OCI-LY7 (cell line): ENCODE results near the gene IL18RAP. TPM values are rescaled to one million over a fixed set of nuclear protein-coding genes. Genes with fewer than 3 reads are reported as not detected.

Experiments used
- BruUV-seq: library from RNA; stranded (reverse); fragments of 400-500 nt; replicated peaks from 2 replicates; lab custom pipeline; 2021; lab: Mats Ljungman, UMichigan
- CTCF ChIA-PET: fragments of 300-600 bp; sonication (Branson Sonifier 250); formaldehyde crosslinking; loops from one replicate; lab custom pipeline; 2022; ENCODE audit warnings: antibody characterized with exemption; ENCODE audit not compliant: unreplicated experiment; lab: Charles Lee
- POLR2A ChIA-PET: fragments of 300-600 bp; sonication (Branson Sonifier 250); formaldehyde crosslinking; loops from one replicate; lab custom pipeline; 2022; ENCODE audit warnings: antibody characterized with exemption; lab: Charles Lee
- DNase-seq: peaks from one replicate; pipeline ENCODE4 v3.0.0-alpha.2; 2015; ENCODE audit warnings: low spot score
- H2AFZ ChIP-seq: fragments of 200-600 bp; sonication (generic), shearing (Covaris generic); 2 replicates; pipeline ENCODE4 v1.6.1; 2014; ENCODE audit warnings: mild to moderate bottlenecking, antibody characterized with exemption, low read length, moderate library complexity
- H3K27ac ChIP-seq: fragments of 200-600 bp; sonication (generic); 2 replicates; pipeline ENCODE4 v1.5.1; 2014; ENCODE audit warnings: mixed run types, low read depth, mild to moderate bottlenecking, moderate library complexity, low read length, inconsistent platforms; ENCODE audit not compliant: poor library complexity, severe bottlenecking
- H3K36me3 ChIP-seq: fragments of 200-600 bp; sonication (generic); 2 replicates; pipeline ENCODE4 v1.6.1; 2014; ENCODE audit warnings: mild to moderate bottlenecking, antibody characterized with exemption, low read length, moderate library complexity, mixed read lengths; ENCODE audit not compliant: insufficient read depth
- H3K4me1 ChIP-seq: fragments of 200-600 bp; sonication (generic); 2 replicates; pipeline ENCODE4 v1.5.1; 2014; ENCODE audit warnings: mild to moderate bottlenecking, low read length; ENCODE audit not compliant: insufficient read depth, poor library complexity, severe bottlenecking
- H3K4me2 ChIP-seq: fragments of 200-600 bp; sonication (generic); 2 replicates; pipeline ENCODE4 v1.6.1; 2014; ENCODE audit warnings: mild to moderate bottlenecking, low read length
- H3K4me3 ChIP-seq: fragments of 200-600 bp; sonication (generic); 2 replicates; pipeline ENCODE4 v1.5.1; 2014; ENCODE audit warnings: mild to moderate bottlenecking, low read depth, low read length; ENCODE audit not compliant: poor library complexity, severe bottlenecking
- H3K79me2 ChIP-seq: fragments of 200-600 bp; sonication (generic); 2 replicates; pipeline ENCODE4 v1.6.1; 2016; ENCODE audit warnings: low read depth, mild to moderate bottlenecking, low read length, moderate library complexity, mixed read lengths; ENCODE audit not compliant: insufficient read depth
- H3K9me2 ChIP-seq: fragments of 200-600 bp; sonication (generic); 2 replicates; pipeline ENCODE4 v1.6.1; 2016; ENCODE audit warnings: mild to moderate bottlenecking, low read length, mixed read lengths; ENCODE audit not compliant: insufficient read depth
- H3K9me3 ChIP-seq: fragments of 200-600 bp; sonication (generic); 2 replicates; pipeline ENCODE4 v1.6.1; 2014; ENCODE audit warnings: mild to moderate bottlenecking, mixed run types, low read length, mixed read lengths
- H4K20me1 ChIP-seq: fragments of 200-600 bp; sonication (generic); 2 replicates; pipeline ENCODE4 v1.6.1; 2014; ENCODE audit warnings: mild to moderate bottlenecking, antibody characterized with exemption, low read length, moderate library complexity, mixed read lengths; ENCODE audit not compliant: insufficient read depth
- CTCF ChIP-seq: fragments of 200-600 bp; sonication (generic); conservative IDR thresholded peaks from 2 replicates; pipeline ENCODE4 v1.5.1; 2014; ENCODE audit warnings: mild to moderate bottlenecking, antibody characterized with exemption, low read length, moderate library complexity, mixed read lengths
- EZH2phosphoT487 ChIP-seq: fragments of 200-600 bp; sonication (generic); IDR thresholded peaks from 2 replicates; pipeline ENCODE4 v1.6.1; 2018; ENCODE audit warnings: low read depth, borderline replicate concordance, mild to moderate bottlenecking, mixed run types, antibody characterized with exemption, low read length, moderate library complexity, mixed read lengths
- intact Hi-C: fragments of 100-400 bp; cut with micrococcal nuclease; formaldehyde crosslinking; loops from one replicate; pipeline ENCODE4 v1.10.0; 2022; ENCODE audit not compliant: unreplicated experiment
- total RNA-seq, 2 experiments: library from RNA; depleted of rRNA in 1 of 2; stranded (reverse); fragments of >200 nt in 1 of 2; shearing (Covaris generic) in 1 of 2; gene quantifications; 2 replicates each; pipeline ENCODE4 v1.2.3, GENCODE V29; 2014 to 2022

The IL18RAP gene
- total RNA-seq, 2 experiments from 2014 or later: not detected

- Histone ChIP-seq H3K4me1 (no peaks in the 10 kb centered on the region), H3K79me2 (no peaks in the 10 kb centered on the region), H3K9me3 (no peaks in the 10 kb centered on the region), H3K27ac (no peak overlapping the region), H3K4me2 (no peak overlapping the region), H3K4me3 (no peak overlapping the region), H2AFZ (no peak overlapping the region), H3K9me2 (no peaks in the 10 kb centered on the region), H3K36me3 (no peaks in the 10 kb centered on the region), H4K20me1 (no peaks in the 10 kb centered on the region)
- TF ChIP-seq CTCF (no peak), EZH2phosphoT487 (no peak)
- ChIA-PET CTCF (no interaction called here), POLR2A (interaction anchor here (1.0 kb wide), 1 partner anchor 51 kb away, joined by 3 read pairs; no protein-coding TSS in a partner anchor)
- DNase-seq: no peak
- intact Hi-C loops: no loop called here
- BruUV-seq: no TSS peak
These were observed 38.2 kb downstream of the IL18RAP start for GRCh38 chr2:102461188-102461587.

GRCh38 chr2:102463160-102463559, 40.2 kb downstream of the IL18RAP start:
- H3K36me3 ChIP-seq: no peaks in the 10 kb centered on the region
- H3K27ac ChIP-seq: no peak overlapping the region
- no TSS peak for BruUV-seq
- no peaks in the 10 kb centered on the region for H4K20me1 ChIP-seq
- H3K4me3 ChIP-seq: no peak overlapping the region
- H3K9me2 ChIP-seq: no peaks in the 10 kb centered on the region
- no peaks in the 10 kb centered on the region for H3K79me2 ChIP-seq
- intact Hi-C loops: no loop called here
- ChIA-PET CTCF (no interaction called here), POLR2A (no interaction called here)
- no peak overlapping the region for H3K4me2 ChIP-seq
- no peaks in the 10 kb centered on the region for H3K4me1 ChIP-seq
- no peak for DNase-seq
- no peak for TF ChIP-seq EZH2phosphoT487
- no peak for TF ChIP-seq CTCF
- H2AFZ ChIP-seq: no peak overlapping the region
- H3K9me3 ChIP-seq: no peaks in the 10 kb centered on the region

DNA sequence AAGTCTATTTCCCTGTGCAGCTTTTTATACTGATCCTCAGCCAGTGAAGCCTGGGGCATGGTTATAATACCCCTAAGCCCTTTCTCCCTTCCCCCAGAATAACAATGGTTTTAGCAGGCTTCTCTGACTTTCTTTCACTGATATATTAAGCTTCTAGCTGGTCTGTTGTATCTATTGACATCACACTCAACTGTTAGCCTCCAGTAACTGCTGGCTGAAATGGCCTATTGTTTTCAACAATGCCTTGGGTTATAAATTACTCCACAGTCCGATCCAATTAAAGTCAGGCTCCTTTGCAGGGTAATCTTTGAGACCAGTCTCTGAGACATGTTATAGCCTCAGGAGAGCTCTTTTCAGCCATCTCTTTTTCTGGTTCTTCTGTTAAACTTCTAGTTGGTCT, 47.2 kb downstream of the IL18RAP start:
- no peaks in the 10 kb centered on the region for H3K9me3 ChIP-seq
- no peak for TF ChIP-seq CTCF
- no peak for TF ChIP-seq EZH2phosphoT487
- H4K20me1 ChIP-seq: no peaks in the 10 kb centered on the region
- H3K4me1 ChIP-seq: no peaks in the 10 kb centered on the region
- no peak overlapping the region for H3K4me3 ChIP-seq
- H3K27ac ChIP-seq: no peak overlapping the region
- intact Hi-C loops: loop anchor here (10.0 kb wide), 1 partner anchor 145 kb away; the partner anchor contains the start of gene SLC9A2
- no peak overlapping the region for H2AFZ ChIP-seq
- ChIA-PET CTCF (no interaction called here), POLR2A (no interaction called here)
- DNase-seq: no peak
- no TSS peak for BruUV-seq
- no peaks in the 10 kb centered on the region for H3K9me2 ChIP-seq
- H3K4me2 ChIP-seq: no peak overlapping the region
- no peaks in the 10 kb centered on the region for H3K79me2 ChIP-seq
- H3K36me3 ChIP-seq: no peaks in the 10 kb centered on the region
